HG02970 (cell line): ENCODE data around the gene SNCG.
"Not testable (repeated sequence)": the region's sequence is repeated elsewhere in the genome, so short reads cannot be mapped to it uniquely, and the experiment has no call there.

Source experiments
- ATAC-seq: cut with Tn5 transposase; IDR thresholded peaks from one replicate; pipeline ENCODE4 v1.9.1; 2021; ENCODE audit warnings: mild to moderate bottlenecking, moderate library complexity, moderate number of reproducible peaks; ENCODE audit not compliant: unreplicated experiment, low FRiP score

Gene SNCG

GRCh38 chr10:86944471-86944870 is 13.9 kb upstream of the SNCG start:
- ATAC-seq, result no peak

GRCh38 chr10:86944907-86945306 is 13.5 kb upstream of the SNCG start:
- no peak for ATAC-seq

DNA sequence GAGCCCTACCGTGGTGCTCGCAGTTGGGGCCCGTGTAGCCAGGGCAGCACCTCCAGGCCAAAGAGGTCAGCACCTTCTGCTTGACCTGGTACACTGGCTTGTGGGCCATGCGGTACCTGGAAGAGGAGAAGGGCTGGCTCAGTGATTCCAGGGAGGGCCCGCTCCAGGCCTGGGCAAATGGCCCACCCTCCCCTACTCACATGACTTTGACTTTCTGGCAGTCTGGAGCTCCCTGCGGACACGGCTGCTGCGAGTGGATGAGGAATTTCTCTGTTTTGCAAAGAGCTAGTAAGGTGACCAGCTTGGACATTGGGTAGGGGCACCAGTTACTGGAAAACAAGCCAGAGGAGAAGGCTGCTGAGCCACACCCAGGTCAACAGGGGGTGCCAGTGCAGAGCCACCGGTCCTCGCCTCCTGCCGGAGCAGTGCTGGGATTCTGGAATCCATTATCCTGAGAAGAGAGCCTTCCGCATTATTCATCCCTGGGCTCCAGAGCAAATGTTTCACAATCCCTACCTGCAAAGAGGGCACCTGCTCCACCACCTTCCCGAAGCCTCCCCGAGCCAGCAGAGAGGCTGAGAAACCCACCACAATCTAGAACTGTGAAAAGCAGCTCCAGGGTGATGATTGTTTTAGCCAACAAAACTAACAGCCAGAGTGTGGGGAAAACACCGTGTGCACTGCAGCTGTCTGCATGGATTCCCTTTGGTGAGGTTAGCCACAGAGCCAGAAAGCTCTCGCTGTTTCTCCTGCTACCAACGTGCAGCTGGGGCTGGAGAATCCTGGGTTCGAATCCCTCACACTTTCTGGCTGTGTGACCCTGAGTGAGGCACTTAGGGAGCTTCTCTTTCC is 12.8 kb upstream of the SNCG start:
- ATAC-seq, result no peak

DNA sequence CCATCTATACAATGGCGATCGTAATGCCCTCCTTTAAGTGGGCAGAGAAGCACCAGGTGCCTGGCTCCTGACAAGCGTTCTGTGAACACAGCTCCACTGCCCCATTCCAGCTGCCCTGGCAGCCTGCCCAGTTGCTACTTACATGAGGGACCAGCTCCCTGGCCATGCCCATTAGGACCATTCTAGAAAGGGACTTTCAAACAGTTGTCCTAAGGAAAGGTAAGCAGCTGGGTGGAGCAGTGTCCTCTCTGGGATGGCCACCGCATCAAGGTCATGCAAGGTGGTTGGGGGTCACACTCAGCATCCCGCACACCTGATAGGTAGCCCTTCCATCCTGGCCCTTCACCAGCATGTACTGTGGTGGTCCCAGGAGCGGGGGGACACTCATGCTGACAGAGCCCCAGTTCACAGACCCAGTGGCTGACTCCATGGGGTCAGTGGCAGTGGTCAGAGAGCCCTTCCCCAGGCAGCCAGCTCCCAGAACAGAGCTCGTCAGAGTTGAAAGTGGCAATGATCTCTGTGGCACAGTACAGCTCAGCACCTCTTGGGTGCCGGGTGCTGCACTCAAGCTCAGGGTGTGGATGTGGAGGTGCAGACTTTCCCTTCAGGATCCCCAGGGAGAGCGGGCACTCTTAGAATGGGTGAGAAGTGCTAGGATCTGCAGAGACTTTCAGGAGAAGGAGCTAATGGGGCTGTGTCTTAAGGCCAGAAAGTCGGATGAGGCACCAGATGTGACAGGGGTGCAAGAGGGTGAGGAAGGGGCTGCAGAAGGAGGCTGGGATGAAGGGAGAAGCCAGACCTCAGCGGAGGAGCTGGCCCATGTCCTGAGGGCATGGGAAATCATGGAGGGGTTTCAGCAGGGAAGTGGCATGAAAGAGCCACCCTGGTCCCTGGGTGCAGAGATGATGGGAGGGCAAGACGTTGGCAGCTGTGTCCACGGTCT is 11.9 kb upstream of the SNCG start:
- no peak for ATAC-seq

DNA sequence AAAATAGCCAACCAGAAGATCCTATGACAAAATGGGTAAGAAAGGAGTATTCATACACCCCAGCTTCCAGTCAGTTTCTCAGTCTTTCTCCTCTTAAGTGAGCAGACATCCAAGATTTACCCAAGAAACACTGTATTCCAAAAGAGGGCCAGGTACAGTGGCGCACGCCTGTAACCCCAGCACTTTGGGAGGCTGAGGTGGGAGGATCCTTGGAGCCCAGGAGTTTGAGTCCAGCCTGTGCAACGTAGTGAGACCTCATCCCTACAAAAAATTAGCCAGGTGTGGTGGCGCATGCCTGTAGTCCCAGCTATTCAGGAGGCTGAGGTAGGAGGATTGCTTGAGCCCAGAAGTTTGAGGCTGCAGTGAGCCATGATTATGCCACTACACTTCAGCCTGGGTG is 10.6 kb upstream of the SNCG start:
- not testable (repeated sequence) for ATAC-seq

GRCh38 chr10:86950349-86950748 is 8.1 kb upstream of the SNCG start:
- ATAC-seq, result no peak

- ATAC-seq, result no peak
These were observed 7.1 kb upstream of the SNCG start for GRCh38 chr10:86951184-86951761.

DNA sequence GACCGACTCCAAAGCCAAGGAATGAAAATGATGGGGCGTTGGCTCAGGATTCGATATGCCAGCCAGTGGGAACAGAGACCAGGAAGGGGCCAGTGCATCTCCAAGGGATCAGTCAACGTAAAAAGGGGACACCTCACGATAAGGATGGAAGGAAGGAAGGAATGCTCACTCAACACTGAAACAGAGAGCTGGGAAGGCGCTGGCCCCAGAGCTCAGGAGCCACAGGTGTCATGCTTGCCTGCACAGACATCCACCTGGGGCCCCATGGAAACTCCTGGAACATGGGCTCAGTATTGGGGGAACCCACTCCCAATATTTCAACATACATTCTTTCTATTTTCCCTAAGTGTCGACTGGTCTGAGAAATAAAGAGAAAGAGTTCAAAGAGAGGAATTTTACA is 6.3 kb upstream of the SNCG start:
- no peak for ATAC-seq

DNA sequence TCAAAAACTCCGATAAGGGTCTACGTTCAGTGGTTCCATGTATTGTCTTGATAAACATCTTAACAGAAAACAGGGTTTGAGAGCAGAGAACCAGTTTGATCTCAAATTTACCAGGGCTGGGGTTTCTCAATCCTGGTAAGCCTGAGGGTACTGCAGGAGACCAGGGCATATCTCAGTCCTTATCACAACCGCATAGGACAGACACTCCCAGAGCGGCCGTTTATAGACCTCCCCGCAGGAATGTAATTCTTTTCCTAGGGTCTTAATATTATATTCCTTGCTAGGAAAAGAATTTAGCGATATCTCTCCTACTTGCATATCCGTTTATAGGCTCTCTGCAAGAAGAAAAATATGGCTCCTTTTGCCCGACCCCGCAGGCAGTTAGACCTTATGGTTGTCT is 5.7 kb upstream of the SNCG start:
- ATAC-seq, result not testable (repeated sequence)

GRCh38 chr10:86953747-86954680 is 4.4 kb upstream of the SNCG start:
- no peak for ATAC-seq

GRCh38 chr10:86954681-86955500 is 3.5 kb upstream of the SNCG start:
- ATAC-seq, result no peak

DNA sequence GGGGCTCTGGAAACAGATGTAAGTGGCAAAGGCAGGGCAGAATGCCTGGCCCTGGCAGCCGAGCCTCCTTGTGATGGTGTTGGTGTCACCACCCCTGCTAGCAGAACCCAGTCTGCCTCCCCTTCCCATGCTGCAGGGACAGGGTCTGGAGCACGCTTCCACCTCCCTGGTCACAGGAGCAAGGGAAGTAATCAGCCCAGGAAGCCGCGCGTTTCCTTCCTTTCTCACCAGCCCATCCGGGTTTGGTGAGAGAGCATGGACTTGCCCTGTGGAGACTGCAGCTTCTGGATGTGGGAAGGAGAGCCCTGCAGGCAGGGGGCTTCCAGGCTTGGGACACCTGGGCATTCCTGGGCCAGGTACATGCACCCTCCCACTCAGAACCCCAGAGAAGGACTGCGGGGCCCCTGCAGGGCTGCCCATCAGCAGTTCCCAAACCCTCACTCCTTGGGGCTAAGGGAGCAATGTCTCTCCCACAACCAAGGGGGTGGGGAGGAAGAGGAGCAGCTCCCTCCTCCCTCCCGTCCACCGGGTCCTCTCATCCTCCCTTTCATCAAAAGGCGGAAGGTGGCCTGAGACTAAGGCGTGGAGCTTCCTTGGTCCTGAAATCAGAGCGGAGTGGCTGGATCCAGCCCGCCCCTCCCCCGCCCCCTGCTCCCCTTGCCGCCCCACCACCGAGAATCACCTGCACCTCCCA is 2.8 kb upstream of the SNCG start:
- ATAC-seq, result no peak

- ATAC-seq, result no peak
These were observed 2.1 kb upstream of the SNCG start for GRCh38 chr10:86956195-86956847.

DNA sequence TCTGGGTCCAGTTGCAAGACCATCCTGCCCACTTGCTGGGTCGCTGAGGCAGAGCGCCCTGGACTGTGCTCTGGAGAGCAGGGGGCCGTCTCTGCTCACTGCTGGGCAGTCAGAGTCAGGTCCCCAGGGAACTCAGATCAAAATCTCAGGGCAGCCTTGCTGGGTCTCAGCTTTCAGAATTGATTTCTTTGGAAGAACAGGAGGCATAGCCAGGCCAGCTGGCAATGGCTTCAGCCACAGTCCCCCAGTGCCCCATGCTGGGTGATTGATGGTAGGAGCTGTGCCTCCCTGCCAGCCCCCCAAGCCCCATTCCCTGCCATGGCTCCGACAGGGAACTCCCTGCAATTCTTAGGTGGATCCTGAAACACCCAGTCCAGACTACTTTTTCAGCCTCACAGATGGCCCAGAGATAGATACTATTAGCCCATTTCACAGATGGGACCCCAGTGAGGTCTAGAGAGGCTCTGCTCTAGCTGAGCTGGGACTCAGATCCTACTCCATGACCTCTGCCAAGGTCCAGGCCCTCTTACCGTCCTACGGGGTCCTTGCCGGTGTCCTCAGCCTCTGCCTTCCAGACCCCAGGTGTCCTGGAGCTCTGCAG is 1.5 kb upstream of the SNCG start:
- no peak for ATAC-seq

DNA sequence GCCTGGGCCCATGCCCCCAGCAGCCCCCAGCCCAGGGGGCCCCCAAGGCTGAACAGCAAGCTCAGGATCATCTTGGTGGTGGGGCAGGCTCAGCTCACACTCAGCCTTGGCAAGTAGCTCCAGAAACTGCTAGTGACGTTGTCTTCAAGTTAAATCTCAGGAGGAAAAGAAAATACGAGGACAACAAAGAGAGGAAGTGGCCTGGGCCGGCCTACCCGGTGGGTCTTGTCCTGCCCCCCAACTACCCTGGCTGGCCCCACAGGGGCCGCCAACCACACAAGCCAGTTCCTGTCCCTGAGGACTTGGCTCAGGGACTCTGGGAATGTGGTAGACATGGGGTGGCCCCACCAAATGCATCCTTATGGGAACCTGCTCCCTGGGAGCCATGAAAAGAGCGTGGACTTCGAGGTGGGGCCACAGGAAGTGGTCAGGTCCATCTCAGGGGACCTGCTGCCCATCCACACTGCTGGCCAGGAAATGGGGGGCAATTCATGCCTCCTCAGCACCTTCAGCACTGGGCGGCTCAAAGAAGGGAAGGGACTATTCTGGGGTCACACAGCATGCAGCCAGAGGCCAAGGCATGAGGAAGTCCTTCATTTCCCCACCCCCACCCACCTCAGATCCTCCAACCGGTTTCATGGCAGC is 806 bp upstream of the SNCG start, which contains the start of gene MMRN2:
MMRN2 (minus strand) TSS at position 145 of the 645 bp plus-strand sequence; CDS start at position 71, 74 bp downstream.
- no peak for ATAC-seq

DNA sequence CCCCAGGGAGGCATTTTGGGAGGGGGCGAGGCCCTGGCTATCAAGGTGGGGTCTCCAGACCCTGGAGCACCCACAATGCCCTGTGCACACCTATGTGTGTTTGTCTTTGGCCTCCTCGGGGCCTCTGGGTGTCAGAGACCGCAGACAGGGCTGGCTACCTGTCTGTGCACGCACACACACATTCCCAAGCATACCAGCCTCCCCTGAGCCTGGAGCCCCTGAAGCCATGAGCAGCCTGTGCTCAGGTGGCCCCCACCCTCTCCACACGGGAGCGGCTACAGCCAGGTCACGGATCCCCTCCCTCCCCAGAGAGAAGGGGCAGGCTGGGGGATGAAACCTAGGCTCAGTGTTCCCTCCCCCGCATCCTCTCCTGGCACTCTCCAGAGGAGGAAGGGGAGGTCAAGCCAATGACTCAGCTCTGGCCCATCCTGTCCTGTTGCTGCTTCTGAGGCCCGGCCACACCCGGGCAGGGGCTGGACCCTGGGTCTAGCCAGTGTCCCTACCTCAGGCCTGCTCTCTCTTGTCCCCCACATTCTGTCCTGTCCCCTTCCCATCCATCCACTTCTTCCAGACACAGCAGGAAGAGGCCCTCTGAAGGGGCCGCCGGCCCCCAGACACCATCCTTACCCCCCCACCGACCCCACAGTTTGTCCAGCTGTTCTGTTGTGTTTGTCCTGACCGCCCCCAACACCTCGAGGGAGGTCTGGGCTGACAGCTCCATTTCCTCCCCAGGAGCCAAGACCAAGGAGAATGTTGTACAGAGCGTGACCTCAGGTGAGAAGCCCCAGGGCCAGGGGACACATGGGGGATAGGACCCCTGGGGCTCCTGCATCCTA is 720 bp downstream of the SNCG start:
- no peak for ATAC-seq
